Testis (tissue), 3 donors: ENCODE measurements around the gene TMEM225. TPM values are rescaled to one million over a fixed set of nuclear protein-coding genes. Genes with fewer than 3 reads are reported as not detected.

ENCODE experiments used
- DNase-seq: peaks from one replicate; pipeline ENCODE4 v3.0.0-alpha.2; 2019
- H3K27ac ChIP-seq, 2 donors: fragments of 200-600 bp; sonication (generic); one replicate each; pipeline ENCODE4 v1.5.1; 2019
- H3K27me3 ChIP-seq: fragments of 200-600 bp; sonication (generic); one replicate; pipeline ENCODE4 v1.5.1; 2019
- H3K36me3 ChIP-seq: fragments of 200-600 bp; sonication (generic); one replicate; pipeline ENCODE4 v1.5.1; 2017; ENCODE audit warnings: low read depth; ENCODE audit errors: missing control alignments
- H3K4me1 ChIP-seq: fragments of 200-600 bp; sonication (generic); one replicate; pipeline ENCODE4 v1.5.1; 2019
- H3K4me3 ChIP-seq, 2 donors: fragments of 200-600 bp; sonication (generic); one replicate each; pipeline ENCODE4 v1.5.1; 2017 to 2019
- H3K9me3 ChIP-seq: fragments of 200-600 bp; sonication (generic); one replicate; pipeline ENCODE4 v1.5.1; 2017
- POLR2A ChIP-seq: fragments of 450-650 bp; IDR thresholded peaks from one replicate; pipeline ENCODE4 v1.6.1; 2017; ENCODE audit warnings: antibody characterized with exemption, mild to moderate bottlenecking, moderate library complexity
- WGBS, 2 donors: methylation state at CpG; one replicate each; pipeline ENCODE4 v1.1.5; 2018; 5-methylcytosine and 5-hydroxymethylcytosine counted together
- intact Hi-C: fragments of 100-400 bp; cut with DNase I; formaldehyde crosslinking; loops from one replicate; pipeline ENCODE4 v1.15.1; 2023; ENCODE audit warnings: low total_unique reads
- polyA plus RNA-seq: library from polyadenylated mRNA; stranded (reverse); fragments of 350-450 nt; fragmentation: Illumina TruSeq; extraction: RNeasy Lipid Tissue Mini Kit (QIAGEN cat#74804); gene quantifications from one replicate; pipeline ENCODE4 v1.2.3, GENCODE V29; 2014; ENCODE audit warnings: low read depth, low replicate concordance; ENCODE audit not compliant: insufficient read depth
- total RNA-seq, 2 donors: library from RNA; depleted of rRNA; stranded (reverse); fragments of >200 nt; gene quantifications; one replicate each; pipeline ENCODE4 v1.2.3, GENCODE V29; 2016

The TMEM225 gene
- total and polyA plus RNA-seq, 3 donors from 2014 or later, result 6.1 to 49.1 (median 10.0) TPM

- H3K9me3 ChIP-seq, result no peaks in the 10 kb centered on the region
- H3K36me3 ChIP-seq, result no peaks in the 10 kb centered on the region
- intact Hi-C loops, result no loop called here
- WGBS, 2 donors, result 83 to 87% methylated on average over 2 of the region's 2 CpGs
- no peaks in the 10 kb centered on the region for H3K4me1 ChIP-seq
- H3K4me3 ChIP-seq, result no peak overlapping the region
- no peak for TF ChIP-seq POLR2A
- H3K27ac ChIP-seq, result no peak overlapping the region
- no peaks in the 10 kb centered on the region for H3K27me3 ChIP-seq
- no peak for DNase-seq
Observed at GRCh38 chr11:123833095-123833494, 52.4 kb downstream of the TMEM225 start.

Other genes starting within 250 kb of the TMEM225 start
- gene SCN3B, start 231.0 kb downstream of the TMEM225 start, total RNA-seq, result 1 to 10 TPM; 3.9 to 5.1 TPM
- gene SCN3B, start 231.0 kb downstream of the TMEM225 start, polyA plus RNA-seq, result 2.4 TPM
- 10 to 100 TPM; 24.4 to 25.5 TPM for gene ZNF202, start 144.0 kb downstream of the TMEM225 start, total RNA-seq
- gene ZNF202, start 144.0 kb downstream of the TMEM225 start, polyA plus RNA-seq, result 30.7 TPM
- not detected for gene OR6X1, start 131.2 kb downstream of the TMEM225 start, total RNA-seq
- gene OR6X1, start 131.2 kb downstream of the TMEM225 start, polyA plus RNA-seq, result not detected
- gene OR6M1, start 79.3 kb downstream of the TMEM225 start, total RNA-seq, result not detected
- gene OR6M1, start 79.3 kb downstream of the TMEM225 start, polyA plus RNA-seq, result not detected
- 10 to 100 TPM in 1 of 2 donors, 1 to 10 TPM in 1; 5.6 to 11.7 TPM for gene OR8D4, start 16.5 kb upstream of the TMEM225 start, total RNA-seq
- not detected for gene OR8D4, start 16.5 kb upstream of the TMEM225 start, polyA plus RNA-seq
- 1 to 10 TPM; 4.0 to 5.5 TPM for gene OR4D5, start 53.9 kb upstream of the TMEM225 start, total RNA-seq
- not detected for gene OR4D5, start 53.9 kb upstream of the TMEM225 start, polyA plus RNA-seq
- gene OR6T1, start 58.2 kb upstream of the TMEM225 start, total RNA-seq, result not detected
- 0.71 TPM for gene OR6T1, start 58.2 kb upstream of the TMEM225 start, polyA plus RNA-seq
- not detected for gene OR10S1, start 92.1 kb upstream of the TMEM225 start, total RNA-seq
- not detected for gene OR10S1, start 92.1 kb upstream of the TMEM225 start, polyA plus RNA-seq
- not detected for gene OR10G6, start 109.5 kb upstream of the TMEM225 start, total RNA-seq
- not detected for gene OR10G6, start 109.5 kb upstream of the TMEM225 start, polyA plus RNA-seq
- 1 to 10 TPM; 4.1 to 4.6 TPM for gene OR10G4, start 127.3 kb upstream of the TMEM225 start, total RNA-seq
- gene OR10G4, start 127.3 kb upstream of the TMEM225 start, polyA plus RNA-seq, result 0.15 TPM
- 1 to 10 TPM; 1.9 to 2.4 TPM for gene OR10G9, start 137.3 kb upstream of the TMEM225 start, total RNA-seq
- gene OR10G9, start 137.3 kb upstream of the TMEM225 start, polyA plus RNA-seq, result not detected
- 1 to 10 TPM; 1.7 to 5.8 TPM for gene OR10G8, start 141.1 kb upstream of the TMEM225 start, total RNA-seq
- not detected for gene OR10G8, start 141.1 kb upstream of the TMEM225 start, polyA plus RNA-seq
- not detected for gene OR10G7, start 155.7 kb upstream of the TMEM225 start, total RNA-seq
- not detected for gene OR10G7, start 155.7 kb upstream of the TMEM225 start, polyA plus RNA-seq
- gene VWA5A, start 229.8 kb upstream of the TMEM225 start, total RNA-seq, result 10 to 100 TPM; 26.6 to 31.3 TPM
- gene VWA5A, start 229.8 kb upstream of the TMEM225 start, polyA plus RNA-seq, result 28.3 TPM